Ectodermal cell (in vitro differentiated cells): ENCODE results near the gene BUB1B.

Experiments used
- H3K27ac ChIP-seq: 2 replicates; pipeline ENCODE4 v1.7.0; 2013; ENCODE audit warnings: mild to moderate bottlenecking, low read depth, low read length; ENCODE audit not compliant: insufficient read depth, poor library complexity, severe bottlenecking
- H3K27me3 ChIP-seq: 2 replicates; pipeline ENCODE4 v1.7.0; 2013; ENCODE audit warnings: mild to moderate bottlenecking, low read length; ENCODE audit not compliant: insufficient read depth, control insufficient read depth, poor library complexity, severe bottlenecking
- H3K36me3 ChIP-seq: one replicate; pipeline ENCODE4 v1.7.0; 2013; ENCODE audit warnings: low read length; ENCODE audit not compliant: control insufficient read depth, insufficient read depth
- H3K4me1 ChIP-seq: one replicate; pipeline ENCODE4 v1.7.0; 2013; ENCODE audit warnings: low read length; ENCODE audit not compliant: control insufficient read depth, insufficient read depth
- H3K4me3 ChIP-seq: 2 replicates; pipeline ENCODE4 v1.7.0; 2013; ENCODE audit warnings: low read depth, low read length, control low read depth; ENCODE audit not compliant: insufficient read depth
- H3K9me3 ChIP-seq: 2 replicates; pipeline ENCODE4 v1.7.0; 2013; ENCODE audit warnings: mild to moderate bottlenecking, low read length, moderate library complexity; ENCODE audit not compliant: control insufficient read depth
- WGBS, 2 experiments: methylation state at CpG; one replicate each; pipeline ENCODE4 v1.1.7; 2013; ENCODE audit warnings: missing lambda C conversion rate in 2 of 2; 5-methylcytosine and 5-hydroxymethylcytosine counted together

BUB1B gene

GRCh38 chr15:40255033-40255432 is 94.2 kb downstream of the BUB1B start:
- Histone ChIP-seq H3K27me3 (peaks cover 51% of the 10 kb centered on the region), H3K36me3 (no peaks in the 10 kb centered on the region), H3K9me3 (no peaks in the 10 kb centered on the region), H3K4me3 (no peak overlapping the region), H3K4me1 (peaks cover 10% of the 10 kb centered on the region), H3K27ac (no peak overlapping the region)
- WGBS, 2 experiments: 91 to 92% methylated on average over 4 of the region's 4 CpGs

DNA sequence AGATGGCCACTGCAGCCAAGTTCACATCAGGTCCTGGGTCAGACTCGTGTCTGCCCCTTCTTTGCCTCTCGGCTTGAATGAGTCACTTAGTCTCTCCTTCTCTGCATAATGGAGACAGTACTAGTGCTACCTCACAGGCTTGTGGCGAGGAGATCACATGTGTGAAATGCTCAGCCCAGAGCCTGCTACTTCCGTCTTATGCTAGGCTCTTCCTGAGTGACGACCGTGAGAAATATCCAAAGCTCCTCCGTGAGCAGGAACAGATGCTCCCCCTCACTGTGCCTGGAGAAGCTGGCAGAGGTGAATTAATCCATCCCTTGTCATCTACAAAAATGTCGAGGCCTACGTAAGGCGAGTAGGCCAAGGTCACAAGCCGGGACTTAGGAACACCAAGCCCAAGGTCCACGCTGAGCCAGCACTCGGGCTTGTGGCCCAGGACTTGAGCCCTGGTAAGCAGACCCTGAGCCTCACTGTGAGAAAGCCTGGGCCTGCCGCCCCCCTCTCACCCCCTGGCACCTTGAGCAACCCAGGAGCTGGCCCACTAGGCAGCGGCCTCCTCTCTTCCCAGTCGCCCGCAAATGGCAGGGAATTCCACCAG is 95.9 kb downstream of the BUB1B start:
- H3K36me3 ChIP-seq: no peaks in the 10 kb centered on the region
- WGBS, 2 experiments: 91 to 94% methylated on average over 17 of the region's 17 CpGs
- peaks cover 10% of the 10 kb centered on the region for H3K4me1 ChIP-seq
- H3K27ac ChIP-seq: no peak overlapping the region
- peaks cover 34% of the 10 kb centered on the region for H3K27me3 ChIP-seq
- H3K9me3 ChIP-seq: no peaks in the 10 kb centered on the region
- H3K4me3 ChIP-seq: no peak overlapping the region

- H3K27ac ChIP-seq: no peak overlapping the region
- H3K36me3 ChIP-seq: no peaks in the 10 kb centered on the region
- peaks cover 23% of the 10 kb centered on the region for H3K27me3 ChIP-seq
- no peaks in the 10 kb centered on the region for H3K9me3 ChIP-seq
- H3K4me3 ChIP-seq: no peak overlapping the region
- WGBS, 2 experiments: 80 to 84% methylated on average over 9 of the region's 9 CpGs
- H3K4me1 ChIP-seq: peaks cover 9% of the 10 kb centered on the region
Observed at GRCh38 chr15:40257656-40258450, 97.0 kb downstream of the BUB1B start.

DNA sequence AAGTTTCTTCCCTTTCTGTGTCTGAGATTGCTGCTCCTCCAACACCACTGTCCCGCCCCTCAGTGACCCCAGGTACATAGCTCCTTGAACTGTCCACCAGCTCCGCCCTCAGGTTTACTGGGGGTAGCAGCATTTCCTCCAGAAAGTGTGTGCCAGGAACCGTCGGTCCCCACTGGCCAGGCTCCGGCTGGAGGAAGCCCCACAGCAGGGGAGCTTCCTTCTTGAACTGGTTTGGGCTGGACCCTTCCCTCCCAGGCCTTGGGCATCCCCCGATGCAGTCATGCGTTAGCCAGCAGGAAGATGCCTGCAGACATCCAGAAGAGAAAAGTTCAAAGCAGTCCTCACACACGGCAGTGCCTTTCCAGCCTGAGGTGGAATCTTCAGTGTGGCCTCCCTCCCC is 97.7 kb downstream of the BUB1B start:
- Histone ChIP-seq H3K4me1 (peaks cover 6% of the 10 kb centered on the region), H3K27me3 (peaks cover 16% of the 10 kb centered on the region), H3K9me3 (no peaks in the 10 kb centered on the region), H3K27ac (no peak overlapping the region), H3K4me3 (no peak overlapping the region), H3K36me3 (no peaks in the 10 kb centered on the region)
- WGBS, 2 experiments: 60 to 61% methylated on average over 8 of the region's 8 CpGs

DNA sequence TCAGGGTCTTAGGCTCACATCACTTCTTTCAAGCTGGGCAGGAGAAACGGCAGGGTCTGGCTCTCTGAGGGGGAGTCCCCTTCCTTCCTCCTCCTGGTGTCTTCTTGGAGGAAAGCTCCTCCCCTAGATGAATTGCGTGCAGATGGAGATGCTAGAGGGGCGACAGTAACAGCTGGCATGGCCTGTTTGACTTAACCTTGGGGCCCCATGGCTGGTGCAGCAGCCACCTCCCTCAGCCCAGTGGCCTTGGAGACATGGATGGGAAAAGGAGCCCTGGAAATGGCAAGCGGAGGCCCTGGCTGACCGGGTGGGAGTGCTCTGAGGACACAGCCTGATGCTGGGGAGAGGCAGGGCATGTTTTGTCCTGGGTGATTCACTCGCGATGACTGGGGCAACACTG is 98.2 kb downstream of the BUB1B start:
- WGBS, 2 experiments: 75 to 81% methylated on average over 7 of the region's 7 CpGs
- Histone ChIP-seq H3K4me1 (peaks cover 6% of the 10 kb centered on the region), H3K36me3 (no peaks in the 10 kb centered on the region), H3K4me3 (no peak overlapping the region), H3K9me3 (no peaks in the 10 kb centered on the region), H3K27ac (no peak overlapping the region), H3K27me3 (peaks cover 11% of the 10 kb centered on the region)

DNA sequence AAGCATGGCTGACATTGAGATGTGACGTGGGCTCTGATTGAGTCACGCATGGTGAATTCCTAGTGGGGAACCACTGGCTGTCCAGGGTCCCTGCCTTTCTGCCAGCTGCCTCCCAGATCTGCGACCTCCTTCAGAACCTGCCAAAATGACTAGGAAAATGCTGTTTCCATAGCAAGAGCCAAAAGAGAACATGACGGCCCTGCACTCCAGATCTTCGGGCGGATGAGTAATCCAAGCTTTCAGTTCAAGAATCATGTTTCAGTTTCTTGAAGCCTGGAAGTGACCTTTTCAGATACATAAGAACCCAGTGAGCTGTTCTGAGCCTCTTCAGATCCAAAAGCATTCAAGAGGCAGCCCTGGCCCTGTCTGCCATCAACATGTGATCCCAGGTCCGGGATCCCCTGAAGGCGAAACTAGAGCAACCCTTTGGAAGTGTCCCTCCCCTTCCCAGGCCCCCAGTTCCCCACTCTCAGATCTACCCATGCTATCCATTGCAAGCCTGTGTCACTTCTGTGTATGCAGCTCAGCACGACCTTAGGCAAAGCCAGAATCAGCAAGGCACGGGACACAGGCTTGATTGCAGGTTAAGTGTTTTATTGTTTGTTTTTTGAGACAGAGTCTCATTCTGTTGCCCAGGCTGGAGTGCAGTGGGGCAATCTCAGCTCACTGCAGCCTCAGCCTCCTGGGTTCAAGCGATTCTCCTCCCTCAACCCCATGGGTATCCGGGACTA is 102.3 kb downstream of the BUB1B start:
- Histone ChIP-seq H3K27ac (no peak overlapping the region), H3K4me3 (no peak overlapping the region), H3K9me3 (no peaks in the 10 kb centered on the region), H3K36me3 (no peaks in the 10 kb centered on the region), H3K27me3 (no peaks in the 10 kb centered on the region), H3K4me1 (peaks cover 10% of the 10 kb centered on the region)
- 91 to 93% methylated on average over 12 of the region's 12 CpGs for WGBS, 2 experiments

DNA sequence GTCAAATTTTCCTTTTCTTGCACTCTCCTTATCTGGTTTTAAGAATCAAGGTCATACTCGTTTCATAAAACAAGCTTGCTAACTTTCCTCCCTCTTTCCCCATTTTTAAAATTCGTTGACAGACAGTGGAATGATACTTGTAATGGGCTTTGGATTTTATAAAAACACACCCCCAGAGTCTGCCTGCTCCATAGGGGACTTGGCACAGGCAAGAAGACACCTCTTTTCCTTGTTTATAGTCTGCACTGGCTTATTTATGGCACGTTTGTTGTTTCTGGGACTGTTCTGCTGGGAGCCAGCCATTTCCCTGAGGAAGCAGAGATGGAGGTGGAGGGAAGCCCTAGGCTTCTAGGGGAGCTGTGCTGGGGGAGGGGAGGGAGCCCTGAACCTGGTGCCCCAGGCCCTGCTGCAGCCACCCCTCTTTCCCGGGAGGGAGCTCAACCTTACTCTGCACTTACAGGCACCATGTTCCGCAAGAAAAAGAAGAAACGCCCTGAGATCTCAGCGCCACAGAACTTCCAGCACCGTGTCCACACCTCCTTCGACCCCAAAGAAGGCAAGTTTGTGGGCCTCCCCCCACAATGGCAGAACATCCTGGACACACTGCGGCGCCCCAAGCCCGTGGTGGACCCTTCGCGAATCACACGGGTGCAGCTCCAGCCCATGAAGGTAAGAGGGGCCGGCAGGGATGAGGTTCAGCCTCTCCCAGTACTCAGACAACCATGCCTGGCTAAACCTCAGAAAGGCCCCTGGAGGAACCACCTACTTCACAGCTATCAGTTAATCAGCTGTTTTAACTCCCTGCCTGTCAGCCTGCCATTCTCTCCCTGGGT is 103.7 kb downstream of the BUB1B start:
- 90 to 93% methylated on average over 16 of the region's 16 CpGs for WGBS, 2 experiments
- peaks cover 7% of the 10 kb centered on the region for H3K4me1 ChIP-seq
- H3K27ac ChIP-seq: no peak overlapping the region
- no peaks in the 10 kb centered on the region for H3K36me3 ChIP-seq
- no peaks in the 10 kb centered on the region for H3K27me3 ChIP-seq
- no peaks in the 10 kb centered on the region for H3K9me3 ChIP-seq
- H3K4me3 ChIP-seq: no peak overlapping the region

- 77 to 80% methylated on average over 10 of the region's 10 CpGs for WGBS, 2 experiments
- Histone ChIP-seq H3K36me3 (no peaks in the 10 kb centered on the region), H3K4me1 (peaks cover 9% of the 10 kb centered on the region)
Observed at GRCh38 chr15:40265355-40265754, 104.5 kb downstream of the BUB1B start.

DNA sequence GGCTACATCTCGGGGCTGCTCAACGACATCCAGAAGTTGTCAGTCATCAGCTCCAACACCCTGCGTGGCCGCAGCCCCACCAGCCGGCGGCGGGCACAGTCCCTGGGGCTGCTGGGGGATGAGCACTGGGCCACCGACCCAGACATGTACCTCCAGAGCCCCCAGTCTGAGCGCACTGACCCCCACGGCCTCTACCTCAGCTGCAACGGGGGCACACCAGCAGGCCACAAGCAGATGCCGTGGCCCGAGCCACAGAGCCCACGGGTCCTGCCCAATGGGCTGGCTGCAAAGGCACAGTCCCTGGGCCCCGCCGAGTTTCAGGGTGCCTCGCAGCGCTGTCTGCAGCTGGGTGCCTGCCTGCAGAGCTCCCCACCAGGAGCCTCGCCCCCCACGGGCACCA is 105.0 kb downstream of the BUB1B start:
- Histone ChIP-seq H3K4me3 (no peak overlapping the region), H3K27ac (no peak overlapping the region)
- WGBS, 2 experiments: 94 to 95% methylated on average over 20 of the region's 20 CpGs

More at GRCh38 chr15:40265355-40265754, 104.5 kb downstream of the BUB1B start:
- Histone ChIP-seq H3K27ac (no peak overlapping the region), H3K9me3 (no peaks in the 10 kb centered on the region), H3K4me3 (no peak overlapping the region), H3K27me3 (no peaks in the 10 kb centered on the region)

More for the DNA sequence above, 105.0 kb downstream of the BUB1B start:
- H3K27me3 ChIP-seq: no peaks in the 10 kb centered on the region
- H3K9me3 ChIP-seq: no peaks in the 10 kb centered on the region
- peaks cover 9% of the 10 kb centered on the region for H3K4me1 ChIP-seq
- H3K36me3 ChIP-seq: no peaks in the 10 kb centered on the region
